Activated CD4-positive, alpha-beta T cell treated with anti-CD3 and anti-CD28 coated beads for 24 hours (primary cell): Measurements from ENCODE around the gene MAPK12.

ENCODE experiments used
- DNase-seq, 2 donors: peaks; one replicate each; pipeline ENCODE4 v3.0.0-alpha.2; 2020; ENCODE audit warnings: low read depth in 2 of 2

The MAPK12 gene

GRCh38 chr22:50252082-50253045, 9.1 kb downstream of the MAPK12 start:
- peak in 1 of 2 donors; percentile 53 for DNase-seq

DNA sequence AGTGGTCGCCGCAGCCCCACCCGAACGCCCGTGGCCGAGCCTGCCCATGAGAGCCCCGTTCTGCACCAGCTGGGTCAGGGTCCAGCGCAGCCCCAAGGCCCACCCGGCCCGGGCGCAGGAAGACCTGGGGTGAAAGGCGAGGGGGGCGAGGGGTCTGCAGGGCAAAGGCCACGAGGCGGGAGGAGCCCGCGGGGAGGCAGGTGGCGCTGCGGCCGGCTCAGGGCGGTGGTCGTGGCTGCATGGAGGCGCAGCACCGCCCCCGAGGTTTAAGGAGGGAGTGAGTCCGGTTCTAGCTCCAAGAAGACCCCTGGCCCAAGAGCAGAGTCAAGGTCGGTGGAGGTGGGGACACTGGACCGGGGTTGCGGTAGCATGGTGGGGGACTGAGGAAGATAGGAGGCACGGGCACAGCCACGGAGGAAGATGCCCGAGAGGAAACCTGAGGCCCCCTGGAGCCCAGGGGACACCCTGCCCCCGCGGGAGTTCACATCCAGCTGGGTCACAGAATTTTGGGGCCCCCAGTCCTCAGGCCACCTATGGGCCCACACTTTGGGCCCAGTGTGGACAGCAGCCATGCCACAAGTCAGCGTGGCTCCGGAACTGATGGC, 9.9 kb downstream of the MAPK12 start:
- DNase-seq = no peak

DNA sequence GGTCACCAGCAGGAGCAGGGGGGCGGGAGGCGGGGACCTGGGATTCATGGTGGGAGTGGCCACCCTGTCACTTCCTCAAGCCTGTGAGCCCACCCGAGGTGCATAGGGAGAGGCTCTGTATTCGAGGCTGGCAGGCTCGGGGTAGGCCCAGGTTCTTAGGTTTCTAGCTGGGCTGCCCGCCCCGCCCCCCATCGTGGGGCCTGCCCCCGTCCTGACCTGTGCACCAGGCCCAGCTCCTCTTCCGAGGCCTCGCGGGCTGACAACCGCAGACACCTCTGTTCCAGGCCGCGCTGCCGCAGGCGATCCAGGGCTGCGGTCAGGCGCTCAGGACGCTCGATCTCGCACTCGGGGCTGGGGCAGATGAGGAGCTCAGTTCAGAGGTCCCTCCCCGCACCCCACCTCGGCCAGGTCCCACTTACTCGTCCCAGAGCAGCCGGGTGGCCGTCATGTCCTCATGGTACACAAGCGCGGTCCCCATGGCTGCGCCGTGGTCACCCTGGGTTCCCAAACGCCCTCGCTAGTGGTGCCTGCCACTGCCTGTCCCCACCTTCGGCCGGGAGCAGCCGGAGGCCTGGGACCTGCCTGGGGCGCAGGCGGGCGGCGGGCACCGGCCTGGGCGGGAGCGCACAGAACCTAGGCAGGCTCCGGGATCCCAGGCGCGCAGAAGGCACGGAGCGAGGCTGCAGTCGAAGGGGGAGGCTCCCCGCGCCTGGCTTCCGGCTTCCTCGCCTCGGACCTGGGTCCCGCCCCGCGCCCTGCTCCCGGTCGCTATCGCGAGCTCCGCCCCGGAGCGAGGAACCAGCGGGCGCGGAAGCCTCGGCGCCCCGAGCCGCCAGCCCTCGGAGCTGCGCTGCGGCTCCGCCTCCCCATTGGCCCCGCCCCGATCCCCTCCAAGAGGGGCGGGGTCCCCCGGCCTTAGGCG, 10.7 kb downstream of the MAPK12 start, which contains the start of gene HDAC10:
HDAC10 (minus strand) TSS at position 711 of the 922 bp plus-strand sequence; CDS start at position 478, 233 bp downstream.
- peak; percentile 68 to 77 for DNase-seq

GRCh38 chr22:50250249-50250554, 11.3 kb downstream of the MAPK12 start:
- DNase-seq = no peak

- DNase-seq = no peak
Observed at GRCh38 chr22:50249341-50250248, 11.9 kb downstream of the MAPK12 start.

DNA sequence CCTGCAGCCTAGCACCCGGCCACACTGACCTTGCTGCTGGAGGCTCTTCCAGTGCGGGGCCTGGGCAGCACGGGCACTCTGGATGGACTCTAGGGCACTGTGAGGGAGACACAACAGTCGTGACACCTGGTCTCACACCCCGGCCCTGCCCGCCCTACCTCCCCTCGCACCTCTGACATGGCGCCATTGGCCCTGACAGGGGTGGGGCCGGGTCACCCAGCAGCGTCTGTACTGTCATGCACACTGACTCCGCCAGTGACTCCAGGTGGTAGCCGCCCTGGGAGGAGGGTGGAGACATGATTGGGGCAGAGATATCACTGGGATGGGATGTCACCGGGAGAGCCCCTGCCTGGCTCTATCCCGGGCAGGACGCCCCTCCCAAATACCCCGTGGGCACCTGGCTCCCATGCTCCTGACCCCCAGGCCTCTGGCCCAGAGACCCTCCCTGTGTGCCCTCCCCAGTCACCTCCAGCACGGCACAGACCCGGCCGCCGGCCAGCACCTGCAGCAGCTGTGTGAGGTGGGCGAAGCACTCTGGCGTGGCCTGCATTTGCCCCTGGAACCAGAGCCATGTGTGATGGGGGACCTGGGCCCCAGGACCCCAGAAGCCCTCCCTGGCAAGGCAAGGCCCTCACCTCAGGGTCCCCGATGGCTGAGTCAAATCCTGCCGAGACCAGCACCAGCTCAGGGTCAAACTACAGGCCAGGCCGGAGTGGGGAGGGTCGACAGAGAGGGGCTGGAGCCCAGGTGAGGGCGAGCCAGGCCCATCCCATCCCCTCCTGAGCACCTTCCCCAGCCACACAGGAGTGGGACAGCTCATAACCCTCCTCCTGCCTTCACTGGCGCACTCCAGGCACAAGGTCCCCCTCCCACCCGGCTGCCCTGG, 13.0 kb downstream of the MAPK12 start:
- no peak for DNase-seq

- DNase-seq = no peak
Observed at GRCh38 chr22:50247748-50248147, 13.7 kb downstream of the MAPK12 start.

- DNase-seq = no peak
Observed at GRCh38 chr22:50246242-50247175, 15.0 kb downstream of the MAPK12 start.

GRCh38 chr22:50245214-50246072, 16.0 kb downstream of the MAPK12 start:
- no peak for DNase-seq

- DNase-seq = peak; percentile 86 to 88
Observed at GRCh38 chr22:50244420-50245213, 16.9 kb downstream of the MAPK12 start, which contains the start of gene TUBGCP6. TUBGCP6 (minus strand) TSS chr22:50245023; CDS start chr22:50244459, 564 bp downstream.

DNA sequence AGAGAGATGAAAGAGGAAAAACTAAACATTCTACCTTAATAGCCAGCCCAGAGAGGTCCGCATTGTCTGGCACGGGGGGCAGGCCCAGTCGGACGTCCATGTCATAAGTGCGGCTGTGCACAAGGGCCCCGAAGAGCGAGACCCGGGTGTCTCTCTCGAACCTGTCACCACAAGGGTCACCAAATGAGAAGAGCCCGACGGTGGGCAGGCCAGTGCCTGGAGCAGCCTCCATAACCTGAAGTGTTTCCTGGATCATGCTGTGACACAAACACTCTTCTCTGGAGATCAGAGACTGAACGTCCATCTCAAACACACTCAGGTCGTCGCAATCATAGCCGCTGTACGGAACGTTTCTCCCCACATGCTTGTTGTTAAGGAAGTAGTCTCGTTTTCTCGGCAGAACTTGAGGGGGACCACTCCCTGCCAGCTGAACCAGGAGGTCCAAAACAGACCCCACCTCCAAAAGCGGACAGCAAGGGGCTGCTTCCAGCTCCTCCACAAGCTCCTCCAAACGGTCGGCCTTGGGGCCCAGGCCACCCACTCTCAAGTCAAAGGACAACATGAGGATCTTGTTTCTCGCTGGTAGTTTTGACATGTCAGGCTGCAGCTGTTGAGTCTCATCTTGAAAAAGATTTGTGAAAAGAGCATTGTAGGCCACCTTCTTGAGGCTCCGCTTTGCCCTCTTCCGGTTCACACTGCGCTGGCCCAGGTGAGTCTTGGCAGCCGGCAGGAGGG, 17.6 kb downstream of the MAPK12 start:
- DNase-seq = no peak

DNA sequence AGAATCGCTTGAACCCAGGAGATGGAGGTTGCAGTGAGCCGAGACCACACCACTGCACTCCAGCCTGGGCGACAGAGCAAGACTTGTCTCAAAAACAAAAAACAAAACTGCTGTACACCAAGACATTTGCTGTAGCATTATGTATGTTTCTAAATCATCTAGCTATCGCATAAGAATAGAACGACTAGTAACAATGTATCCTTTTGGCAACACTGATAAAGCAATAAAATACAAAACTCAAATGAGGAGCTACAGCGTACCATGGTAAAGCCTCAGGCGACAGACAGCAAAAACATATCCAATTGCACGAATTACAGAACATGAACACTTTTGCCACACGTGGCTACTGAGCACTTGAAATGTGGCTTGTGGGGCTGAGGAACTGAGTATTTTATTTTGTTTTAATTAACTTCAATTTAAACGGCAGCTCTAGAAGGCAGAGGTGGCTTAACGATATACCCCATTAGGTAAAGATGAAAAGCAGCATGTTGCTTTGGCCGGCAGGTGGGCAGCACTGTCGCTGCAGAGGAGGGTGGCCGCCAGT, 19.0 kb downstream of the MAPK12 start:
- no peak for DNase-seq

GRCh38 chr22:50238755-50239154, 22.7 kb downstream of the MAPK12 start:
- DNase-seq = no peak

DNA sequence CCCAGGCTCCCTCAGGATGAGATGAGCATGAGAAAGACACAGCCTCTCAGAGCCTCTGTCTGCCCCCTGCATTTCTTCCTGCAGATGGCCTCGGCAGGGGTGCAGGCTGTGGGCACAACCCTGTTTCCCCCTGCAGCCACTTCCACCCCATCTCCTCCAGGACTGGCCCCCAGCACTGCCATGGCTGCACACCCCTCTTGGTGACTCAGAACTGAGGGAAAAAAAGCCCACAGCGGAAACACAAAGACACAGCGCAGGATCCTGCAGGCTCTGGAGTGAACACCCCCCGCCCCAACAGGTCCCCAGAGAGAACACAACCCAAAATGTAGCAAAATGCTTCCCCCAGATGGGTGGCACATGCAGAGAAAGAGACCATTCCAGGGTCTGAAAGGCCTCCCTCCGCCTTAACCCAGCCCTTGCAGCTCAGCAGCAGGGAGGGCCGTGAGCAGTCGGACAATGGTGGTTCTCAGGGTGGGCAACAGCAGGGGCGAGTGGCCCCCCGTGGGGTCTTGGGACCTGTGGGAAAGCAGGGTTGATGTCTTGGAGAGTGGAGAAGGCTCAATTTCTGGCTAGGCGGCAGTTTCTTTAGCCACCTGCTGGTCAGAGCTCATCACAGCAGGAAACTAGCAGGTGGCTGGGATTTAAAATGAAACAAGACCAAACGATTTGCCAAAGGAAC, 24.6 kb downstream of the MAPK12 start:
- DNase-seq = no peak

DNA sequence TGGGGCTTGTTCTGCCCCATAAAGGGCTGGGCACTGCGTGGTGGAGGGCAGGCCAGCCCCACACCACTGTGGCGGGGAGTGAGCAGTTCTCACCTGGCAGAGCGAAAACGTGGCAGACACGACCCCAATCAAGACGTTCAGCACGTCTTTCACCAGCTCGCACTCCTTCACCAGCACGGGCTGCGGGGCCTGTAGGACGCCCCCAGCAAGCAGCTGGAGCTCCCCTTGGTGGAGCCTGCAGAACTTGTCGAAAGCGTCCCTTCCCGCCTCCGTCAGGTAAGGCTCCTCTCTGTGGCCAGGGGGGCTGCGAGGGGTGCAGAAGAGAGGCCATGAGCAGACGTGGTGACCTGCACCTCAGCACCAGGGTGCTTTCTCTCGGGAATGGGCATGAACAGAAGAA, 28.3 kb downstream of the MAPK12 start:
- DNase-seq = no peak
